SK-N-SH (cell line): ENCODE results near the gene CFAP99. TPM values are rescaled to one million over a fixed set of nuclear protein-coding genes. Genes with fewer than 3 reads are reported as not detected.

Experiments
- CTCF ChIA-PET: fragments of 300-600, 350-600 bp; formaldehyde crosslinking; extraction: SDS; loops from one replicate; lab custom pipeline; 2021; lab: Yijun Ruan, JAX
- POLR2A ChIA-PET: fragments of 350-600 bp; sonication (Branson Sonifier 250); formaldehyde crosslinking; extraction: SDS; loops from one replicate; lab custom pipeline; 2020; ENCODE audit warnings: antibody characterized with exemption, inconsistent platforms; lab: Yijun Ruan, JAX
- DNase-seq: peaks from one replicate; pipeline ENCODE4 v3.0.0; 2012
- H2AFZ ChIP-seq: fragments of 200-600 bp; sonication (generic); 2 replicates; pipeline ENCODE4 v1.8.1; 2016; ENCODE audit warnings: antibody characterized with exemption, mild to moderate bottlenecking, low read depth
- H3F3A ChIP-seq: fragments of 200-600 bp; sonication (generic); replicated peaks from 2 replicates; pipeline ENCODE3; 2016; ENCODE audit warnings: antibody characterized with exemption, mild to moderate bottlenecking; ENCODE audit not compliant: insufficient read depth
- H3K27ac ChIP-seq, 2 experiments: fragments of 200-500 bp in 1 of 2; fragments of 200-600 bp in 1 of 2; sonication (Bioruptor generic) in 1 of 2; sonication (generic), shearing (Covaris generic) in 1 of 2; 2 replicates each; pipeline versions ENCODE4 v1.5.1 to v1.6.1; 2014 to 2016; ENCODE audit warnings: low read depth in 2 of 2, inconsistent platforms in 1 of 2, low read length in 1 of 2, mild to moderate bottlenecking in 1 of 2, mixed read lengths in 1 of 2
- H3K27me3 ChIP-seq: fragments of 200-600 bp; sonication (generic), shearing (Covaris generic); 2 replicates; pipeline ENCODE4 v1.6.1; 2016; ENCODE audit warnings: mixed run types; ENCODE audit not compliant: insufficient read depth
- H3K36me3 ChIP-seq, 2 experiments: fragments of 200-500 bp in 1 of 2; fragments of 200-600 bp in 1 of 2; sonication (Bioruptor generic) in 1 of 2; sonication (generic) in 1 of 2; replicated peaks in 1 of 2; 2 replicates each; pipeline versions ENCODE3 to v1.5.1; 2014 to 2016; ENCODE audit warnings: low read length in 1 of 2, mild to moderate bottlenecking in 1 of 2; ENCODE audit not compliant: insufficient read depth in 2 of 2, control insufficient read depth in 1 of 2
- H3K4me1 ChIP-seq, 2 experiments: fragments of 200-500 bp in 1 of 2; fragments of 200-600 bp in 1 of 2; sonication (Bioruptor generic) in 1 of 2; sonication (generic), shearing (Covaris generic) in 1 of 2; 2 replicates each; pipeline versions ENCODE4 v1.5.1 to v1.6.1; 2014 to 2016; ENCODE audit warnings: low read depth in 1 of 2, low read length in 1 of 2, mixed run types in 1 of 2; ENCODE audit not compliant: insufficient read depth in 2 of 2, control insufficient read depth in 1 of 2
- H3K4me2 ChIP-seq: fragments of 200-600 bp; sonication (generic), shearing (Covaris generic); 2 replicates; pipeline ENCODE4 v1.6.1; 2017; ENCODE audit warnings: mixed run types
- H3K4me3 ChIP-seq, 2 experiments: fragments of 200-500 bp in 1 of 2; fragments of 200-600 bp in 1 of 2; sonication (Bioruptor generic) in 1 of 2; sonication (generic), shearing (Covaris generic) in 1 of 2; 2 replicates each; pipeline versions ENCODE4 v1.5.1 to v1.8.1; 2014 to 2016; ENCODE audit warnings: low read depth in 2 of 2, inconsistent platforms in 1 of 2, low read length in 1 of 2, mild to moderate bottlenecking in 1 of 2, mixed read lengths in 1 of 2, moderate library complexity in 1 of 2
- H3K79me2 ChIP-seq: fragments of 200-600 bp; sonication (generic); 2 replicates; pipeline ENCODE4 v1.8.1; 2017; ENCODE audit warnings: mild to moderate bottlenecking; ENCODE audit not compliant: insufficient read depth
- H3K9ac ChIP-seq: fragments of 200-600 bp; sonication (generic); 2 replicates; pipeline ENCODE4 v1.6.1; 2017; ENCODE audit warnings: mixed run types
- H3K9me2 ChIP-seq: fragments of 200-600 bp; sonication (generic); 2 replicates; pipeline ENCODE4 v1.6.1; 2017; ENCODE audit warnings: mixed run types
- H3K9me3 ChIP-seq: fragments of 200-600 bp; sonication (generic); 2 replicates; pipeline ENCODE4 v1.6.1; 2017; ENCODE audit warnings: mixed run types, mild to moderate bottlenecking, moderate library complexity
- H4K20me1 ChIP-seq: fragments of 200-600 bp; sonication (generic); 2 replicates; pipeline ENCODE4 v1.6.1; 2017; ENCODE audit warnings: mild to moderate bottlenecking, mixed run types; ENCODE audit not compliant: insufficient read depth
- EZH2phosphoT487 ChIP-seq: fragments of 200-600 bp; sonication (generic); IDR thresholded peaks from 2 replicates; pipeline ENCODE4 v1.6.1; 2017; ENCODE audit warnings: low read depth, mixed run types, mild to moderate bottlenecking, antibody characterized with exemption, moderate library complexity, borderline replicate concordance
- FOSL2 ChIP-seq: IDR thresholded peaks from 2 replicates; pipeline ENCODE4 v1.4.0; 2012; ENCODE audit warnings: low read depth, mild to moderate bottlenecking, moderate library complexity, borderline replicate concordance
- FOXJ3 ChIP-seq: sonication (generic); formaldehyde crosslinking; IDR thresholded peaks from 2 replicates; pipeline ENCODE4 v1.5.1; 2020; ENCODE audit warnings: mild to moderate bottlenecking, missing genetic modification reagents
- GABPA ChIP-seq: IDR thresholded peaks from 2 replicates; pipeline ENCODE4 v1.4.0; 2012; ENCODE audit warnings: low read depth, mild to moderate bottlenecking
- NRF1 ChIP-seq: IDR thresholded peaks from 2 replicates; pipeline ENCODE4 v1.6.1; 2012; ENCODE audit warnings: low read depth, mild to moderate bottlenecking, low read length
- YY1 ChIP-seq: IDR thresholded peaks from 2 replicates; pipeline ENCODE4 v1.4.0; 2012; ENCODE audit warnings: low read depth, mild to moderate bottlenecking
- WGBS: methylation state at CpG from one replicate; pipeline ENCODE4 v1.1.6; 2017; ENCODE audit warnings: low lambda C conversion rate; 5-methylcytosine and 5-hydroxymethylcytosine counted together
- polyA plus RNA-seq, 3 experiments: library from polyadenylated mRNA; depleted of rRNA; stranded (reverse); fragments of >200 nt; gene quantifications; 2 replicates each; pipeline ENCODE4 v1.2.3, GENCODE V29; 2012
- TF ChIP-seq, protein P1 (sequence below): IDR thresholded peaks from 2 replicates; pipeline ENCODE4 v1.6.1; 2012; ENCODE audit warnings: mild to moderate bottlenecking, low read depth, low read length, moderate library complexity
- TF ChIP-seq, protein P2 (sequence below): fragments of 200-600 bp; sonication (generic); IDR thresholded peaks from 2 replicates; pipeline ENCODE4 v1.6.1; 2017; ENCODE audit warnings: antibody characterized with exemption, mild to moderate bottlenecking, moderate library complexity
- TF ChIP-seq, protein P3 (sequence below): IDR thresholded peaks from 2 replicates; pipeline ENCODE4 v1.4.0; 2012; ENCODE audit warnings: low read depth
- TF ChIP-seq, protein P4 (sequence below): fragments of 150-350 bp; IDR thresholded peaks from 2 replicates; pipeline ENCODE4 v1.6.1; 2017; ENCODE audit warnings: antibody characterized with exemption, low read length, low read depth, borderline replicate concordance
- TF ChIP-seq, protein P5 (sequence below): IDR thresholded peaks from 2 replicates; pipeline ENCODE4; 2012
- TF ChIP-seq, protein P6 (sequence below): IDR thresholded peaks from 2 replicates; pipeline ENCODE4 v1.4.0; 2012; ENCODE audit warnings: low read depth, borderline replicate concordance

The CFAP99 gene
- polyA plus RNA-seq, 1 of the 3 experiments (the other 2 are of a cell fraction) = 0.13 TPM

DNA sequence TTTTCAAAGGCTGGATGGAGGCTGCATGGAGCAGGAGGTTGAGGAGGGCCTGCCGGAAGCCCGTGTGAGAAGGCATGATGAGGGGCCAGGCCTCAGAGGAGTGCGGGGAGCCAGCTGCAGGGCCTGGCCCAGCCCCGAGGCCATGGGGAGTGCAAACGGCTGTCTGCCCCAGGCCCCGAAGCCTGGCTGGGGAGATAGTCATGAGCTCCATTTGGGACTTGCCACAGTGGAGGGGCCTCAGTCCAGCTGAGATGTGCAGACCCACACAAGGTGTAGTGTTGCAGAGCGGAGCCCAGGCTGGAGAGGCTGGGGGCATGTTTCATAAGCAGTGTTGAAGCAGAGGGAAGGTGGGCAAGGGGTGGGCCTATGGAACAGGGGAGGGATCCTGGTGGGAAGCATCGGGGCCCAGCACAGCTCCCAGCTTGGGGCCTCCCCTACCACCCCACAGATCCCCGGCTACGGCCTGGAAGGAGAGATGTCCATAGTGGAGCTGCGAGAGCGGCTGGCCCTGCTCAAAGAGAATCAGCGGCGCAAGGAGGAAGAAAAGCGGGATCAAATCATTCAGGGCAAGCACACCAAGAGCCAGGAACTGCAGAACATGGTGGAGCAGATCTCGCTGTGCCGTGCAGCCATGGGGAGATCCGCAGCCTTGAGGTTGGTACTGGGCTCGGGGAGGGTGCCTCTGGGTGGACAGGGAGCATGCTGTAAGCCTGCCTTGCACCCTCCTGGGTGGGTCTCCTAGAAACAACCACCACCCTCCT lies 41.0 kb downstream of the CFAP99 start (continued):
- TF ChIP-seq, protein P1, sequence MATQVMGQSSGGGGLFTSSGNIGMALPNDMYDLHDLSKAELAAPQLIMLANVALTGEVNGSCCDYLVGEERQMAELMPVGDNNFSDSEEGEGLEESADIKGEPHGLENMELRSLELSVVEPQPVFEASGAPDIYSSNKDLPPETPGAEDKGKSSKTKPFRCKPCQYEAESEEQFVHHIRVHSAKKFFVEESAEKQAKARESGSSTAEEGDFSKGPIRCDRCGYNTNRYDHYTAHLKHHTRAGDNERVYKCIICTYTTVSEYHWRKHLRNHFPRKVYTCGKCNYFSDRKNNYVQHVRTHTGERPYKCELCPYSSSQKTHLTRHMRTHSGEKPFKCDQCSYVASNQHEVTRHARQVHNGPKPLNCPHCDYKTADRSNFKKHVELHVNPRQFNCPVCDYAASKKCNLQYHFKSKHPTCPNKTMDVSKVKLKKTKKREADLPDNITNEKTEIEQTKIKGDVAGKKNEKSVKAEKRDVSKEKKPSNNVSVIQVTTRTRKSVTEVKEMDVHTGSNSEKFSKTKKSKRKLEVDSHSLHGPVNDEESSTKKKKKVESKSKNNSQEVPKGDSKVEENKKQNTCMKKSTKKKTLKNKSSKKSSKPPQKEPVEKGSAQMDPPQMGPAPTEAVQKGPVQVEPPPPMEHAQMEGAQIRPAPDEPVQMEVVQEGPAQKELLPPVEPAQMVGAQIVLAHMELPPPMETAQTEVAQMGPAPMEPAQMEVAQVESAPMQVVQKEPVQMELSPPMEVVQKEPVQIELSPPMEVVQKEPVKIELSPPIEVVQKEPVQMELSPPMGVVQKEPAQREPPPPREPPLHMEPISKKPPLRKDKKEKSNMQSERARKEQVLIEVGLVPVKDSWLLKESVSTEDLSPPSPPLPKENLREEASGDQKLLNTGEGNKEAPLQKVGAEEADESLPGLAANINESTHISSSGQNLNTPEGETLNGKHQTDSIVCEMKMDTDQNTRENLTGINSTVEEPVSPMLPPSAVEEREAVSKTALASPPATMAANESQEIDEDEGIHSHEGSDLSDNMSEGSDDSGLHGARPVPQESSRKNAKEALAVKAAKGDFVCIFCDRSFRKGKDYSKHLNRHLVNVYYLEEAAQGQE = no peak
- TF ChIP-seq FOXJ3 = no peak

DNA sequence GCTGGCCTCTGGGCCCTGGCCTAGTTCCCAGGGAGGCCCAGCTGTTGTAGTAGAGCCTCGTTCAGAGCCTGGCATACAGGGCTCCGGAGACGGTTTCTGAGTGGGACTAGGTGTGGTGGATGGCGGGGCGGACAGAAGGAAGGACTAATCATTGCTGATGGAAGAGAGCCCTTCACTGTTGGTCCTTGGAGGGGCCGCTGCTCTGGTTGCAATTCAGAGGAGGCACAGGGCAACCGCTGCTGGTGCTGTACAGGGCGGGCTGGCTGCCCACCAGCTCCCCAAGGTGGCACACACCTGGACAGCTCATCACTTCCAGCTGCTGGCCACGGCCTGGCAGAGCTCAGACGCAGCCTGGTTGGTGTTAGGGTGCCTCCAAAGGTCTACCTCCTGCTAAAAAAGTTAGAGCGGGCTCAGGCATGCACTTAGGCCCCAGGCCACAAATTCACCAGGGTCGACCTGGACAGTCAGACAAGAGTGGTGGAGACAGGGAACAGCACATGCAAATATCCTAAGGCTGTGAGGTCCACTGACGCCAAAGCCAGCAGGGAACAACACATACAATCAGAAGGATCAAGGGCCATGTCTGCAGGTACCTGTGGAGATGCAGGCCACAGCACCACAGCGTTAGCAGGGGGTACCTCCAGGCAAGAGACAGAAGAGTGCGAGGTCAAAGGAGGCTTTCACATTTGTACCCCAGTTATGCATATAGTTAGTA lies 42.6 kb downstream of the CFAP99 start:
- no peak for DNase-seq
- CTCF ChIA-PET = interaction anchor here (1.0 to 2.0 kb wide), 5 partner anchors 40 to 241 kb away, joined by 3 to 8 read pairs (median 6); no protein-coding TSS in a partner anchor
- Histone ChIP-seq H3K4me1 (peaks cover 0 to 14% of the 10 kb centered on the region in 2 experiments; a peak in 1 of 4 replicates), H3K27me3 (no peaks in the 10 kb centered on the region), H2AFZ (no peak overlapping the region), H3K9ac (no peak overlapping the region), H3K27ac (no peak overlapping the region), H4K20me1 (no peaks in the 10 kb centered on the region), H3K36me3 (no peaks in the 10 kb centered on the region), H3K4me2 (no peak overlapping the region), H3F3A (peaks cover 4% of the 10 kb centered on the region), H3K9me2 (no peaks in the 10 kb centered on the region), H3K9me3 (no peaks in the 10 kb centered on the region), H3K4me3 (no peak overlapping the region), H3K79me2 (peaks cover 4% of the 10 kb centered on the region; the same call in 1 of the 2 replicates)
- POLR2A ChIA-PET = interaction anchor here (1.3 kb wide), 1 partner anchor 10 kb away, joined by 3 read pairs; no protein-coding TSS in a partner anchor
- WGBS = 85% methylated on average over 13 of the region's 15 CpGs
- TF ChIP-seq YY1 = no peak
- TF ChIP-seq, protein P2, sequence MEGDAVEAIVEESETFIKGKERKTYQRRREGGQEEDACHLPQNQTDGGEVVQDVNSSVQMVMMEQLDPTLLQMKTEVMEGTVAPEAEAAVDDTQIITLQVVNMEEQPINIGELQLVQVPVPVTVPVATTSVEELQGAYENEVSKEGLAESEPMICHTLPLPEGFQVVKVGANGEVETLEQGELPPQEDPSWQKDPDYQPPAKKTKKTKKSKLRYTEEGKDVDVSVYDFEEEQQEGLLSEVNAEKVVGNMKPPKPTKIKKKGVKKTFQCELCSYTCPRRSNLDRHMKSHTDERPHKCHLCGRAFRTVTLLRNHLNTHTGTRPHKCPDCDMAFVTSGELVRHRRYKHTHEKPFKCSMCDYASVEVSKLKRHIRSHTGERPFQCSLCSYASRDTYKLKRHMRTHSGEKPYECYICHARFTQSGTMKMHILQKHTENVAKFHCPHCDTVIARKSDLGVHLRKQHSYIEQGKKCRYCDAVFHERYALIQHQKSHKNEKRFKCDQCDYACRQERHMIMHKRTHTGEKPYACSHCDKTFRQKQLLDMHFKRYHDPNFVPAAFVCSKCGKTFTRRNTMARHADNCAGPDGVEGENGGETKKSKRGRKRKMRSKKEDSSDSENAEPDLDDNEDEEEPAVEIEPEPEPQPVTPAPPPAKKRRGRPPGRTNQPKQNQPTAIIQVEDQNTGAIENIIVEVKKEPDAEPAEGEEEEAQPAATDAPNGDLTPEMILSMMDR = no peak
- no peak for TF ChIP-seq NRF1
- TF ChIP-seq, protein P3, sequence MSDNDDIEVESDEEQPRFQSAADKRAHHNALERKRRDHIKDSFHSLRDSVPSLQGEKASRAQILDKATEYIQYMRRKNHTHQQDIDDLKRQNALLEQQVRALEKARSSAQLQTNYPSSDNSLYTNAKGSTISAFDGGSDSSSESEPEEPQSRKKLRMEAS = no peak
- TF ChIP-seq, protein P4, sequence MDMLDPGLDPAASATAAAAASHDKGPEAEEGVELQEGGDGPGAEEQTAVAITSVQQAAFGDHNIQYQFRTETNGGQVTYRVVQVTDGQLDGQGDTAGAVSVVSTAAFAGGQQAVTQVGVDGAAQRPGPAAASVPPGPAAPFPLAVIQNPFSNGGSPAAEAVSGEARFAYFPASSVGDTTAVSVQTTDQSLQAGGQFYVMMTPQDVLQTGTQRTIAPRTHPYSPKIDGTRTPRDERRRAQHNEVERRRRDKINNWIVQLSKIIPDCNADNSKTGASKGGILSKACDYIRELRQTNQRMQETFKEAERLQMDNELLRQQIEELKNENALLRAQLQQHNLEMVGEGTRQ = no peak
- TF ChIP-seq EZH2phosphoT487 = no peak
- no peak for TF ChIP-seq GABPA
- TF ChIP-seq, protein P1 = no peak
- no peak for TF ChIP-seq FOSL2
- TF ChIP-seq, protein P5, sequence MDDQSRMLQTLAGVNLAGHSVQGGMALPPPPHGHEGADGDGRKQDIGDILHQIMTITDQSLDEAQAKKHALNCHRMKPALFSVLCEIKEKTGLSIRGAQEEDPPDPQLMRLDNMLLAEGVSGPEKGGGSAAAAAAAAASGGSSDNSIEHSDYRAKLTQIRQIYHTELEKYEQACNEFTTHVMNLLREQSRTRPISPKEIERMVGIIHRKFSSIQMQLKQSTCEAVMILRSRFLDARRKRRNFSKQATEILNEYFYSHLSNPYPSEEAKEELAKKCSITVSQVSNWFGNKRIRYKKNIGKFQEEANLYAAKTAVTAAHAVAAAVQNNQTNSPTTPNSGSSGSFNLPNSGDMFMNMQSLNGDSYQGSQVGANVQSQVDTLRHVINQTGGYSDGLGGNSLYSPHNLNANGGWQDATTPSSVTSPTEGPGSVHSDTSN = no peak
- TF ChIP-seq, protein P6, sequence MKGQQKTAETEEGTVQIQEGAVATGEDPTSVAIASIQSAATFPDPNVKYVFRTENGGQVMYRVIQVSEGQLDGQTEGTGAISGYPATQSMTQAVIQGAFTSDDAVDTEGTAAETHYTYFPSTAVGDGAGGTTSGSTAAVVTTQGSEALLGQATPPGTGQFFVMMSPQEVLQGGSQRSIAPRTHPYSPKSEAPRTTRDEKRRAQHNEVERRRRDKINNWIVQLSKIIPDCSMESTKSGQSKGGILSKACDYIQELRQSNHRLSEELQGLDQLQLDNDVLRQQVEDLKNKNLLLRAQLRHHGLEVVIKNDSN = no peak
